Measurements from ENCODE around the gene LPO.

LPO gene

DNA sequence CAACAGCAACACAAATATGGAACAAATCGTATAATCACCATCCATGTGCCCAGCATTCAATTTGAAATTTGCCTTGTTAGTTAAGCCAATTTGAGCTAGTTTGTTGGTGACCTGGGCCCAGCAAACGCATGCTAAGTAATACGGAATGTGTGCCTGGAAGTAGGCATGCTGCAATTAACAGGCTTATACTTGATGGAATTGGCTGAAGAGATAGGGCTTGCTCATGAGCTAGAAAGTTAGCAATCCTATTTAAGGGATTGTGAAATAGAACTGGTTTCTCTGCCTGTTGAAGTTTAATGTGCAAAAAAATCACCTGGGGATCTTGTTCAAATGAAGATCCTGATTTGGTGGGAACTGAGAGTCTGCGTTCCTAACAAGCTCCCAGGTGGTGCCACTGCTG, 8.5 kb upstream of the LPO start:
- DNase-seq: no peak

DNA sequence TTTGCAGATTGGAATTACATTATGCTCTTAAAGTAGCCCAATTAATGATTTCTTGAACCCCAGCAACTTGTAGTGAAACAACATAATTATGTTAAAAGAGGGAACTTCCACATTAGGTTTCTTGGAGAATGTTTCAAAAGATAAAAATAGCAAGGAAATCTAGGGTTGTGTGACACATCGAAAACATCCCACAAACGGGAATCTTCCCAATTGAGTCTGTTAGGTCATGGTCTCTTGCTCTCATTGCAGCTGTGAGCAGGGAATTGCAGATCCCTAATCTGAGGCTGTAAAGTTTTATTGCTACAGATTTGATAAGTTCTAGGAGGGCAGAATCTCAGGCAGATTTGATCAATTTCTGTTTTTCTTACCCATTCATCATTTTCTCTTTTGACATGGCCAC, 6.7 kb upstream of the LPO start:
- DNase-seq: no peak

DNA sequence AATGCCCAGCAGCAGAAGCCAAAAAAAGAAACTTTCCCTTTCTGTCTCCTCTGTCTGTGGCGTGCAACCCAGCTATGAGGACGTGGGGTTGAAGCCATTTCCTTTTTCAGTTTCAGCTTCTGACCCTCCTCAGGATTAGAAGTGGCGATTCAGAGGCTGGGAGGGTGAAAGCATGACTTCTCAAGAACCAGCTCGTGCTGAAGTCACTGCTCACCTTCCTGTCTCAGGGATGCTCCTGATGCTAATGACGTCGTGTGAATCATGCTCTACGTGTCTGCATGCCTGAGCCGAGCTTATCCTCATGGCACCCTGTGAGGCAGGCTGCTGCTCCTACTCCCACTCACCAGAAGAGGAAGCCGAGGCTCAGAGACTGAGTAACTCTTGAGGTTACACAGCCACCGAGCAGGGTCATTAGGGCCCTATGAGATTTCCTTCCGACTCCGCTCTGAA, 5.7 kb upstream of the LPO start:
- peak in 1 of 2 donors; percentile 39 for DNase-seq

DNA sequence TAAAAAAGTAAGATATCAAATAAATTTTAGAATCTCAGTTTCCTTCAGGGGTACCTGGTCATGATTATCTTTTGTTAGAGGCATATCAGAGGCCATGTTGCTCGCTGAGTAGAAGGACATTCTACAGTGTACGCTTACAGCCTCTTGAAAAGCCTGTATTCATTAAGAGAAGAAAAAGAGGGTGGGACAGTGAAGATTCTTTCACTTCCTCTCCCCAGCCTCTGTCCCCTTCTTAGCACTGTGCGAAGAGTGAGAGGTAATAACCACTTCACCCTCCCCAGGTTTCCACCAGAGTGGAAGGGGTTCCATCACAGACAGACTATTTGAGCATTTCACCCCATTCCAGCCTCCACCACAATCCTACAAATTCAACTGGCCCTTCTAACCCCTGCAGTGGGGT, 4.8 kb upstream of the LPO start:
- DNase-seq: no peak

DNA sequence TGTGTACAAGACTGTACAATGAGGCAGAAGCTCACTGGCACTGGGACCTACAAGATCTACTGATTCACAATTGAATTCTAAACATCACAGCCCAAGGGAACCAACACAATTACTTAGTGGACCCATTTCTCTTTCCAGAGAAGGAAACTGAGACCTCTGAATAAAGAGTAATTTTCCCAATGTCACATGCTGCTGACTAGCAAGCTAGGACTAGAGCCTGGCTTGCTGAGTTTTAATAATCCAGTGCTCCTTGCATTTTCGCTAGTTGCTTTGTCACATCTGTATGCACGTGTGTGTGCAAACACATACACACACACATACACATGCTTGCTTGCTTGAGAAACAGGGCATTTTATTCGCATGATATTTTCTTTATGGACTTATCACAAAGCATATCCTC, 3.9 kb upstream of the LPO start:
- no peak for DNase-seq

DNA sequence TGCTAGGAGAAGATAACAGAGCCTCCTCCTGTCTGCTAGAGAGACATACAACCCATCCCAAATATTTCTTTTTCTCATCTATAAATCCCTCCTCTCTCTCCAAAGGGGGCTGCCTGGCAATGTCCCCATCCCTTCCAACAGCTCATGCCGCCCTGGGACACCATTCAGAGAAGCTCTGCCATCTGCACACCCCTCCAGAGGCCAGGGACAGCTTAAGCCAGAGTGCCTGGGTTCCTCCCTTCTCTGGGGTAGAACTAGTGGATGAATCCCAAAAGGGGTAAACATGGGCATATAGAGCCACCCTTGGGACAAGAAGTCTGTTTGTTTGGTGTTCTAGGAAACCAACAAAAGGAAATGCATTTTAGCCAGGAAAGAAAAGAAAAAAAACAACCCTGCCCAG, 2.6 kb upstream of the LPO start:
- DNase-seq: peak in 1 of 2 donors; percentile 1

DNA sequence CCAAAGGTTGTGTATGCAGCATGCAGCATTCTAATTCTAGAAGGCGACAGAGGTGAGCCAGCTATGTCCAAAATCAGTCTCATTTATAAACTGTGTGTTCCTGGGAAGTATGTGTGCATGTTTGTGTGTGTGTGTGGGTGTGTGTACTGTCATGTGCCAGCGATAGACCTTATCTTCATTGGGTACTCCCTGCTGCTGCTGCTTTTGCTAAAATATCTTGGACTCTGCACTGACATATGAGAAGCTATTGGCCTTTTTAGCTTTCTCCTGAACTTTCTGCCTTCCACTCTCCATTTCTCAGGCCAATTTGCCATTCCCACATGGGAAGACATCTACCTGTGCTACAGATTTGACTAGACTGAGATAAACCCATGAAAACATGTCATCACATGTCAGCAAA, 2.0 kb upstream of the LPO start:
- peak in 1 of 2 donors; percentile 1 for DNase-seq

DNA sequence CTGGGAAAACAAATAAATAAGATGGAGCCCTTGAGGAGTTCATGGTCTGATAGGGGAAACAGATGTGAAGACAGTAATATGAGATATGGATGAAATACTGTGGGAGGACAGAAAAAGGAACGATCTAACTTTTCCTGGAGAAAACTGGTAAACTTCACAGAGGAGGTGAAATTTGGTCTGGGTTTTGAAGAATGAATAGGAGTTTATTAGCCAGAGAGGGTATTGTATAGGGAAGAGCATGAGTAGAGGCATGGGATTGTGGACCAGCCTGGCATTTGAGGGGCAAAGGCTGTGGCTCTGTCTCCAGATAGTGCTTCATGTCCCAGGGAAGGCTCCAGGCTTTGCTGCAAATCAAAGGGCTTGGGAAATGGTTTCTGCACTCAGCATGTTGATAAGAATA, 1.6 kb downstream of the LPO start:
- no peak for DNase-seq

DNA sequence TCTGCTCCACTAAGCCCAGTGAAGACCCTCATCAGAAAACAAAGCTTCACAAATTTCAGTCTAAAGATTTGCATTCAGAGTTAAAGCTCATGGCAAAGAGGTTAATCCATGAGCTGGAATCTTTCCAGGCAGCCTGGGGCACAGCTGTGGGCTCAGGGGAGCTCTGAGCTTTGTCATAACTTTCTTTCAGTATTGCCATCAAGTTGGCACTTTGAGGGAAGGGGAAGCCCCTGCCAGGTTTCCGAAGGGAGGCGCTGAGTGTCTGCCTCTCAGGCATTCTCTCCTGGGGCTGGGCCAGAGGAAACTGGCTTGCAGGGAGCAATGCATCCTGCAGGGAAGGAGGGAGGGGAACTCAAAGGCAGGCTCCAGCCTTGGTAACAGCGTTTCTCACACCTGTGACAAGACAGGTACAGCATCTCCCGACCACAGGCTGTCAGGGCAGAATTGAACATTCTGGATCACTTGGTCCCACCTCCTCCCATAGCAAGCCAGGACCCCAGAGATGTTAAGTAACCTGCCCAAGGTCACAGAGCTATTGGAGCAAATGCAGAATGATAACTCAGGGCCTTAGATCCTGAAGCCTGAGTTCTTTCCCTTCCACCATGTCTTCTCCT, 3.9 kb downstream of the LPO start:
- DNase-seq: peak in 1 of 2 donors; percentile 30

DNA sequence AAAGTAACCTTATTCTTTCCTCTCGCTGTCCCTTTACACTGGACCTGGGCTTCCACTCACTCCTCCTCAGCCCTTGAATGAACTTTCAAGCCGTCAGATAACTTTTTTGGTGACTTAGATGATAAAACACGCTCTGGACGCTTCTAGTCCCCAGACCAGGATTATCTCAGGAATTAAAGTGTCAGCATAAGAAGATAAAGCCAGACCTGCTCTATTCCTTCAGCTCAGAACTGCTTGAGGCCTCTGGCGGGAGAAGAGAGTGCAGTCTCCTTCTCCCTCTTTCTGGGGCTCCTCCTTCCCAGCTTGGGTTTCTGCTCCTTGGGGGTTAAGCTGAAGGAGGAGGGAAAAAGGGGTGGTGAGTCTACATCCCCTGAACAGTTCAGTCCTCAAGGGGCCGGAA, 6.6 kb downstream of the LPO start:
- DNase-seq: no peak

DNA sequence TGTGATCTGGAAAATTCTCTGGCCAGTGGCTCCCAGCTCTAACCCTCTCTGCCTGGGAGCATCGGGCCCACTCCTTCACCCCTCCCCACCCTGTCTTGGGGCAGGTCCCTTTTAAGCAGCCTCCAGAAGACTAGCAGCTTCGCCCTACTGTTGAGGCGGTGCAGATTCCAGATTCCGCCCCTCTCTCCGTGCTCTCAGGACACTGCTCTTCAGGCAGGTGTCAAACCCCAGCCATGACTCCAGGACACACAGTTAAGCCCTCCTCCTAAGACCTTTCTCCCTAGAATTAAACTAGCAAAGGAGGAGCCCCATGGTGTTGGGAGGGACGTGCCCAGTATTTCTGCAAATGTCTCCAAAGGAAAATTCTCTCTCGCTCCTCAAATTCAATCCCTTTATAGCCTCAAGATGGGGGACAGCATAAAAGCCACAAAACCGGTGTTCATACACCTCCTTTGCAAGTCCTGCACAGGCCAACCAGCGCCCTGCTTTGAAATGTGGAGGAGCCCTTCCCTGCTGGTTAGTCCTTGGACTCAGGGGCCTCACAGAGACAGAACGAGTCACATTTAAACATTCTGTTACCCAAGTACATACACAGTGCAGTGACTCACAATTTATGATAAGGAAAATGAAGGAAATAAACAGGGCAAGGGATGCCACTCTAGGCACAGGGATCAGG, 7.2 kb downstream of the LPO start:
- DNase-seq: no peak

DNA sequence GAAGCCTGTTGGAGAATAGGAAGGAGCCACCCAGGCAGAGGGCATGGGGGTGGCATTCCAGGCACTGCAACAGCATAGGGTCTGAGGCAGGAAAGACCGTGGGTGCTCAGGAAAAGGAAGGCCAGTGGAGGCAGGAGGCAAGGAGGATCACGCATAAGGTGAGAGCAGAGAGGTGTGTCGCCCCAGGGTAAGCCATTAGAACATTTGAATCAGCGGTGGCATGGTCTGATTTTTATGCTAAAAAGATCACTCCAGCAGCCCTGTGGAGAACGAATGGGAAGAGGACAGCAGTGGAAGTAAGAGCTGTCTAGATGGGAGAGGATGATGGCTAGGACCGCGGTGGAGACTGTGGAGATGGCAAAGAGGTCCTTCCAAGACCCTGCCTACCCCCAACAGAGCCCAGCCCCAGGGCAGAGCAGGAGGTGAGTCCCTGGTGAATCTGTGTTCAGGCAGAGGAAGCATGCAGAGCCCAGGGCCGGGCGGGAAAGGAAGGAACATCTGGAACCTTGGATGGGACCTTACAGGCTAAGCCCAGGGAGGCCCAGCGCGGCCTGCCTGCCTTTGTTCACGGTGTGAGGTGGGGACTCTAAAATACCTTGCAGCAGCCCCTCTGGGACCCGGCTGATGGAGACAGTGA, 7.8 kb downstream of the LPO start:
- DNase-seq: no peak

DNA sequence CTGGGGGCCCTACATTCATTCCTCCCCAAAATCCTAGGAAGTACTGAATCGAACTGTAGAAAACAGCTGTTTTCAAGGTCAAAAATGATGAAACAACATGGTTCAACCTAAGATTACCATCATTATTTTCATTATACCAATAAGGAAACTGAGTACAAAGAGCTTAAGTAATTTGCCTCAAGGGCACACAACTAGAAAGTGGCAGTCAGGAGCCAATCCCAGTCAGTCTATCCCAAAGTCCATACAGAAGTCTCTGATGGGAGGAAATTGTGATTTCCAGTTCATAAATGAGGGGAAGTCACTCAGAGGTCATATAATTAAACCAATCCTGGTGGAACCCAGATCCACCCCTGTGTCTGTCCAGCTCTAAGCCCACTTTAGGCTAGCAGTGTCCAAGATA, 8.4 kb downstream of the LPO start:
- no peak for DNase-seq

DNA sequence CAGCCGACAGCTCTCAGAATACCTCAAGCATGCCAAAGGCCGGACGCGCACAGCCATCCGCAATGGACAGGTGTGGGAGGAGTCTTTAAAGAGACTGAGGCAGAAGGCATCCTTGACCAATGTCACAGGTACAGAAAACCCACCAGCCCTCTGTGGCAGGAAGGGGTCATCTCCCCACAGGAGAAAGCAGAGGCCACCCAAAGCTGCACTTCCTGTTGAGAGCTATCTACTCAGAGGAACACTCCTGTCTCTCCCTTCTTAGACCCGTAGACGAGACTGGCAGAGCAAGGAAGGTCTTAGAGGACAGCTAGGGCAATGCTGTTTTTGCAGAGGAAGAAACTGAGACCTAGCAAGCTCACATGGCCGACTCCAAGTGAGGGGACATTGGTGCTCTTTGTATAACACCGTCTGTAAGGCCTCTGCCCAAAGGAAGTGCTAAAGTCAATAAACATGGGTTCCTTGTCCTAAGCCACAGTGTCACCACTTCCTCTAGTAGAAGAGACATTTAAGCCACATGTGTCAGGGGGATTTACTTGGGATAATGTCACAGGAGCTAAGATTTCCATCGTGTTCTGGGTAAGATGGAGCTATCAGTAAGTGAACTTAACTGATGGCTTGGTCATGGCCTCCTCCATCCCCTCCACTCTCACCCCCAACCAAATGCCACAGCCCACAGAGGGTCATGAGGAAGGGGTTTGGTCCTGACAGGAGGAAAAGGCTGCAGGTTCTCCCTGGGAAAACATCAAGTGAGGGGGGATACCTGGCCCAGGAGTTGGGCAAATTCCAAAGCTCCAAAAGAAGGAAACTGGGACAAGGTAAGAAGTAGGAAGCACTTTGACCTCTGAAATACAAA, 9.4 kb downstream of the LPO start:
- DNase-seq: no peak

DNA sequence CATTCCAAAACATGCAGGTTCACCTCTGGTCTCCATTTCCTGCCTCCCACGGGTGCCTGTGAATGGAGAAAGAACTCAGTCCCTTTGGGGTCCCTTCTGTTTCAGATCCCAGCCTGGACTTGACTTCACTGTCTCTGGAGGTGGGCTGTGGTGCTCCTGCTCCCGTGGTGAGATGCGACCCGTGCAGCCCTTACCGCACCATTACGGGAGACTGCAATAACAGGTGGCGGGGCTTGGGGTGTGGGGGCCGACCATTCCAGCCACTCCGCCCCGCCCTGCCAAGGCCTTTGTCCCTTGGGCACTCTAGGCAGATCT, 10.5 kb downstream of the LPO start:
- no peak for DNase-seq

DNA sequence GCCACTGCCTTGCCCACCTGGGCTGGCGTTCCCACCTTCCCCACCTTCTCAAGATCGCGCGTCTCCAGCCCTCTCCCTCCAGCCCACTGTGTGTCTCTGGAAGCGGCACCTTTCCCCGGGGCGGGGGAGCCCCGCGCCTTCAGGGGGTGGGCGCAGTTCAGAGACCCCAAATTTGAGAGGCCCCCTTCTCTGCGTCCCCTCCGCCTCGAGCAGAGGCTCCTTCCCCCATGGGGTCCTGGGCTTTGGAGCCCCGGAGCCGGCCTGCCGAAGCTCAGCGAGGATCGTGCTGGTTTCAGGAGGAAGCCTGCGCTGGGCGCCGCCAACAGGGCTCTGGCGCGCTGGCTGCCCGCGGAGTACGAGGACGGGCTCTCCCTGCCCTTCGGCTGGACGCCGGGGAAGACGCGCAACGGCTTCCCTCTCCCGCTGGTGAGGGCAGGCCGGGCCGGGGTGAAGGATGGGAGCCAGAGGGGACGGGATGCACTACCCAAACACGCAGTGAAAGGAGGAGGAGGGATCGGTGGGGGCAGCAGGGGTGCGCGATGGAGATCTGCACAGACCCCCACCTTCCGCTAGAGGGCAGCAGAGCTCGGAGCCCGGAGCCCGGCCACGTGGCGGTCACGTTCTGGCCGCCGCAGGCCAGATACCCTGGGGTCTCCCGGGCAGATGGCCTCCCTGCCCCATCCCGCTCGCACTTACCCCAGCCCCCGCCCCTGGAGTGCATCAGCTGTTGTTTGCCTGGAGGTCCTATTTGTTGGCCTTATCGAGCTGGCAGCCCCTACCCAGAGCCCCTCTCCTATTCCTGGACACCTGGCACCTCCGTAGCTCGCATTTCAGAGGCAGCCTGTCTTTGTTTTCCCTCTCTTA, 11.1 kb downstream of the LPO start:
- DNase-seq: peak; percentile 81 to 84

DNA sequence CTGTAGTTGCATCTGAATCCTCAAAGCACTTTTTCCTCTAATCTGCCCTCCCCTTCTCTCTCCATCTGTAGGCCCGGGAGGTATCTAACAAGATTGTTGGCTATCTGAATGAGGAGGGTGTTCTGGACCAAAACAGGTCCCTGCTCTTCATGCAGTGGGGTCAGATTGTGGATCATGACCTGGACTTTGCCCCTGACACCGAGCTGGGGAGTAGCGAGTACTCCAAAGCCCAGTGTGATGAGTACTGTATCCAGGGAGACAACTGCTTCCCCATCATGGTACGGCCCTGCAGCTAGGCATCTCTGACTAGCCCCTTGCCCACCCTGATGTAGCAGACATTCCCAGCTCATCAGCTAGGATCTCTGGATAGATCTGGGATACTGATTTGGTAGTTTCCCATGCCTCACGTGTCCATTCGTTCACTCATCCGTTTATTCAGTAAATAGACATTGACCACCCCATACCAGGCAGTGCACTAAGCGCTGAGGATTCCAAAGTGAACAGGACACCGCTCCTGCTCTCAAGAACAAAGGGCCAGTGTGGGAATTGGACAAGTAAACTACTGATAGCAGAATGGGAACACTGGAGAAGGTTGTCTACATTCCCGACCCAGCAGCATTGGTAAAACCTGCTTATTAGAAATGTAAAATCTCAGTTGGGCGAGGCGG, 12.1 kb downstream of the LPO start:
- peak in 1 of 2 donors; percentile 15 for DNase-seq

DNA sequence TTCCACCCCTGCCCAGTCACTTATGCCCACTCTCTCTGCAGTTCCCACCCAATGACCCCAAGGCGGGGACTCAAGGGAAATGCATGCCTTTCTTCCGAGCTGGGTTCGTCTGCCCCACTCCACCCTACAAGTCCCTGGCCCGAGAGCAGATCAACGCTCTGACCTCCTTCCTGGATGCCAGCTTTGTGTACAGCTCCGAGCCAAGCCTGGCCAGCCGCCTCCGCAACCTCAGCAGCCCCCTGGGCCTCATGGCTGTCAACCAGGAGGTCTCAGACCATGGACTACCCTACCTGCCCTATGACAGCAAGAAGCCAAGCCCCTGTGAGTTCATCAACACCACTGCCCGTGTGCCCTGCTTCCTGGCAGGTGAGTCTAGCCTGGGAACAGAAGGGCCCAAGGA, 13.8 kb downstream of the LPO start:
- DNase-seq: no peak

DNA sequence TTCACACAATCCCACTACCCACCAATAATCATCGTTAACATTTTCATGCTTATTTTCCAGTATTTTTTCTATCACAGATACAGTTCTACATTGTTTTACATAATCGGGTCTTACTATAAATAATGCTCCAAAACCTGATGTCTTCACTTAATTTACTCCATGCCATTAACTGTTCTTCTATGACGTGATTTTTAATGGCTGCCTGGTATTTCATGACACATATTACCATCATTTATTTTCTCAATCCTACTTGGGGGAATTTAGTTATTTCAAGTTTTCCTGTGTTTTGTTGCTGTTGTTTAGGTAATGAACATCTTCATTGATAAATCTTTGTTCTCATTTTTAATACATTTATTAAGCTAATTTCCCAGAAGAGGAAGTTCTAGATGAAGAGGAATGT, 14.7 kb downstream of the LPO start:
- no peak for DNase-seq

DNA sequence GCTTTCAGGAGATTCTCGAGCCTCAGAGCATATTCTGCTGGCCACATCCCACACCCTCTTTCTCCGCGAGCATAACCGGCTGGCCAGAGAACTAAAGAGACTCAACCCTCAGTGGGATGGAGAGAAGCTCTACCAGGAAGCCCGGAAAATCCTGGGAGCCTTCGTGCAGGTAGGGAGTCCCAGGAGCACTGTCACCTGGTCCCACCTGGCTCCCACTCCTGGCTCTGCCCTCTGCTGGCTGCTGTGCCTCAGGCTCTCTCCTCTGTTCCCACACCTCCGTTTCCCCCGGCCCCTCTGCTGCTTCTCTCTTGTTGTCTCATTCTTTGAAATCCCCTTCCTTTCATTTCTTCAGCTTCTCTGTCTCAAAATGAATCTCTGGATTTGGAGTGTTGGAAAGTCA, 16.4 kb downstream of the LPO start:
- DNase-seq: no peak

DNA sequence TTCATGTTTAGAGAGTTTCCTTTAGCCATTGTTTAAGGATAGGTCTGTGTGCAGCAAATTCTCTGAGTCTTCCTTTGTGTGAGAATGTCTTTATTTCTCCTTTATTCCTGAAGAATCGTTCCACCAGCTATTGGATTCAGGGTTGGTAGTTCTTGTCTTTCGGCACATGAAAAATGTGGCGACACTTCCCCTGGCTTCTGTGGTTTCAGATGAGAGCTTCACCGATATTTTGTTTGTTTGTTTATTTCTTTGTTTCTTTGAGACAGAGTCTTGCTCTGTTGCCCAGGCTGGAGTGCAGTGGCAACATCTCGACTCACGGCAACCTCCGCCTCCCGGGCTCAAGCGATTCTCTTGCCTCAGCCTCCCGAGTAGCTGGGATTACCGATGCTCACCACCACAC, 23.8 kb downstream of the LPO start:
- no peak for DNase-seq

DNA sequence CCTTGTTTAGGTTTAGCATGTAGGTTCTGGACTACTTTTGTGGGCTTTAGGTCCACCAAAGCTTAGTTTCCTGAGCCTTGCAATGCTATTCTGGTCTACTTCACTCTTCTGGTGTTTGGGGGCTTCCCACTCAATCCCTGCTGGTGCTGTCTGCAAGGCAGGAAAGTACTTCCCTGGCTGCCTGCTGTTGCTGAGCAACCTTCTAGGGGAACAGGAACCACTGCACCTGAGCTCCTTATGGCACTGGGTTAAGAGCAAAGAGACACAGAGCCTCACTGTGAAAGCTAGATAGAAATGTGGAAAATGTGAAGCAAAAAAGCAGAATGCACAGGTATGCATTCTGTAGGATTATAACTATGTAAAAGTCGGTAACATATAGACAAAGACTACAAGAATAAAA, 25.4 kb downstream of the LPO start:
- no peak for DNase-seq
